Esophagus muscularis mucosa (tissue), 4 donors: Measurements from ENCODE around the gene NLRC3.

Source experiments
- EP300 ChIP-seq: sonication (generic); formaldehyde crosslinking; IDR thresholded peaks from one replicate; pipeline ENCODE4 v1.6.1; 2017; ENCODE audit warnings: antibody characterized with exemption
- POLR2AphosphoS5 ChIP-seq, 2 donors: sonication (generic); formaldehyde crosslinking; IDR thresholded peaks; one replicate each; pipeline ENCODE4 v1.6.1; 2017; ENCODE audit warnings: antibody characterized with exemption in 2 of 2
- TF ChIP-seq, protein P1 (sequence below), 3 experiments: fragments of 200-600 bp in 2 of 3; fragments of 450-650 bp in 1 of 3; sonication (generic) in 2 of 3; IDR thresholded peaks; one replicate each; pipeline ENCODE4 v1.5.1; 2017 to 2019; ENCODE audit warnings: antibody characterized with exemption in 3 of 3, mild to moderate bottlenecking in 2 of 3, moderate library complexity in 1 of 3

DNA sequence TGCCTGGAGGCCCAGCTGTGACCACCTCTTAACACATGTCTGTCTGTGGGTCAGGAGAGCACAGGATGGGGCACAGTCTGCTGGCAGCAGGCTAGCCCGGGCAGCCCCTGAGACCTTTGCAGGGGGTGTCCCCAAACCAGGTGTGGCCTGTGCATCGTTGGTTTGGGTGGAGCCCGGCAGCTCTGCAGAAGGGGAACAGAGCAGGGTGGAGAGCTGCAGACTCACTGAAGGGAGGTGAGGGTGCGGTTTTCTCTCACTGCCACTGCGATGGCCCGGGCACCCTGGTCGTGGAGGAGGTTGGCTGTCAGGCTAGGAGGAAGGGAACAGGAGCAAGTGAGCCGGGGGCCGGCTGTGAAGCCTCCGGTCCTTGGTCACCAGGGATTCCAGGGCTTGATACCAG, 28.8 kb downstream of the NLRC3 start:
- TF ChIP-seq, protein P1, sequence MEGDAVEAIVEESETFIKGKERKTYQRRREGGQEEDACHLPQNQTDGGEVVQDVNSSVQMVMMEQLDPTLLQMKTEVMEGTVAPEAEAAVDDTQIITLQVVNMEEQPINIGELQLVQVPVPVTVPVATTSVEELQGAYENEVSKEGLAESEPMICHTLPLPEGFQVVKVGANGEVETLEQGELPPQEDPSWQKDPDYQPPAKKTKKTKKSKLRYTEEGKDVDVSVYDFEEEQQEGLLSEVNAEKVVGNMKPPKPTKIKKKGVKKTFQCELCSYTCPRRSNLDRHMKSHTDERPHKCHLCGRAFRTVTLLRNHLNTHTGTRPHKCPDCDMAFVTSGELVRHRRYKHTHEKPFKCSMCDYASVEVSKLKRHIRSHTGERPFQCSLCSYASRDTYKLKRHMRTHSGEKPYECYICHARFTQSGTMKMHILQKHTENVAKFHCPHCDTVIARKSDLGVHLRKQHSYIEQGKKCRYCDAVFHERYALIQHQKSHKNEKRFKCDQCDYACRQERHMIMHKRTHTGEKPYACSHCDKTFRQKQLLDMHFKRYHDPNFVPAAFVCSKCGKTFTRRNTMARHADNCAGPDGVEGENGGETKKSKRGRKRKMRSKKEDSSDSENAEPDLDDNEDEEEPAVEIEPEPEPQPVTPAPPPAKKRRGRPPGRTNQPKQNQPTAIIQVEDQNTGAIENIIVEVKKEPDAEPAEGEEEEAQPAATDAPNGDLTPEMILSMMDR (IDR thresholded peaks at IDR 0.05) = no peak
- TF ChIP-seq POLR2AphosphoS5 (IDR thresholded peaks at IDR 0.05) (no peak), EP300 (no peak)
